ENCODE results near the gene ISCA2. TPM values are rescaled to one million over a fixed set of nuclear protein-coding genes. Genes with fewer than 3 reads are reported as not detected.

ISCA2 gene
- total RNA-seq, 4 donors from 2014 or later: 4.1 to 32.4 (median 20.6) TPM

- TF ChIP-seq POLR2A (IDR thresholded peaks at IDR 0.05): no peak
- TF ChIP-seq EP300 (IDR thresholded peaks at IDR 0.05; ENCODE audit: low read depth): no peak
- TF ChIP-seq POLR2AphosphoS5 (IDR thresholded peaks at IDR 0.05): no peak
- TF ChIP-seq, protein P1, sequence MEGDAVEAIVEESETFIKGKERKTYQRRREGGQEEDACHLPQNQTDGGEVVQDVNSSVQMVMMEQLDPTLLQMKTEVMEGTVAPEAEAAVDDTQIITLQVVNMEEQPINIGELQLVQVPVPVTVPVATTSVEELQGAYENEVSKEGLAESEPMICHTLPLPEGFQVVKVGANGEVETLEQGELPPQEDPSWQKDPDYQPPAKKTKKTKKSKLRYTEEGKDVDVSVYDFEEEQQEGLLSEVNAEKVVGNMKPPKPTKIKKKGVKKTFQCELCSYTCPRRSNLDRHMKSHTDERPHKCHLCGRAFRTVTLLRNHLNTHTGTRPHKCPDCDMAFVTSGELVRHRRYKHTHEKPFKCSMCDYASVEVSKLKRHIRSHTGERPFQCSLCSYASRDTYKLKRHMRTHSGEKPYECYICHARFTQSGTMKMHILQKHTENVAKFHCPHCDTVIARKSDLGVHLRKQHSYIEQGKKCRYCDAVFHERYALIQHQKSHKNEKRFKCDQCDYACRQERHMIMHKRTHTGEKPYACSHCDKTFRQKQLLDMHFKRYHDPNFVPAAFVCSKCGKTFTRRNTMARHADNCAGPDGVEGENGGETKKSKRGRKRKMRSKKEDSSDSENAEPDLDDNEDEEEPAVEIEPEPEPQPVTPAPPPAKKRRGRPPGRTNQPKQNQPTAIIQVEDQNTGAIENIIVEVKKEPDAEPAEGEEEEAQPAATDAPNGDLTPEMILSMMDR (IDR thresholded peaks at IDR 0.05): no peak
These were observed 36.0 kb upstream of the ISCA2 start for GRCh38 chr14:74457565-74457895.

GRCh38 chr14:74459289-74459946 is 34.1 kb upstream of the ISCA2 start:
- TF ChIP-seq, protein P1 (IDR thresholded peaks at IDR 0.05): peak in 3 of 5 experiments; percentile 25 to 34 (median 29)
- TF ChIP-seq POLR2AphosphoS5 (IDR thresholded peaks at IDR 0.05): no peak
- DNase-seq: no peak
- intact Hi-C loops (cut with DNase I; ENCODE audit: low total_unique reads): no loop called here
- H3K27me3 ChIP-seq: no peaks in the 10 kb centered on the region
- H3K4me3 ChIP-seq: no peak overlapping the region
- no peaks in the 10 kb centered on the region for H3K36me3 ChIP-seq
- H3K4me1 ChIP-seq: no peaks in the 10 kb centered on the region
- no peak overlapping the region for H3K27ac ChIP-seq
- peaks cover 0 to 1% of the 10 kb centered on the region in 2 donors for H3K9me3 ChIP-seq
- in situ Hi-C loops (cut with MboI; ENCODE audit: low pct_ligation_motif_present in 1 of 4, low pct_unique_long_range_greater_than_20kb in 1 of 4, low sequenced_read_pairs in 3 of 4): no loop called here
- WGBS, 2 donors (ENCODE audit: low coverage in 1 of 2): 78 to 95% methylated on average over 4 to 10 of the region's 10 CpGs

More at GRCh38 chr14:74457565-74457895, 36.0 kb upstream of the ISCA2 start:
- no peak for DNase-seq
- Histone ChIP-seq H3K27ac (no peak overlapping the region), H3K27me3 (no peaks in the 10 kb centered on the region), H3K36me3 (no peaks in the 10 kb centered on the region), H3K9me3 (peaks cover 3 to 8% of the 10 kb centered on the region in 2 donors), H3K4me1 (no peaks in the 10 kb centered on the region), H3K4me3 (no peak overlapping the region)
- in situ Hi-C loops (cut with MboI; ENCODE audit: low pct_ligation_motif_present in 1 of 4, low pct_unique_long_range_greater_than_20kb in 1 of 4, low sequenced_read_pairs in 3 of 4) (no loop called here), intact Hi-C loops (cut with DNase I; ENCODE audit: low total_unique reads) (no loop called here)
- WGBS, 2 donors (ENCODE audit: low coverage in 1 of 2): 78% methylated on average over 4 of the region's 4 CpGs; no CpG with 5 or more reads in 1 of the 2 donors

DNA sequence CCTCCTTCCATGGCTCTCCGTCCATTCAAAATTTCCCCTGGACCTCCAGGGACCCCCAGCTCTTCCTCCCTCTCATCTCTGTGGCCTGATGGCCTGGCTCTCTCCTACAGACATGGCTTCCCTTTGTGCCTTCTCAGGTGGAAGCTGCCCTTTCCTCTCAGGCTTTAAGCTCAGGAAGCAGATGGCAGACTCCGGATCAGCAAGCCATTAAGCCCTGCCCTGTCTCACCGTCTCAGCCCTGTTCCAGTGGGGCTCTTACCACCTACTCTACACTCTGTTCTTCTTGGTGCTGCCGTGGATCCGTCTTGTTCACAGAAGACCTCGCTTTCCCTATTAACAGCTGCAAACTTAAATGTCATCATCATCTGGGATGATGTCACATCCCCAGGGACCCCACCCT is 33.6 kb upstream of the ISCA2 start:
- no peaks in the 10 kb centered on the region for H3K36me3 ChIP-seq
- WGBS, 2 donors (ENCODE audit: low coverage in 1 of 2): 89 to 93% methylated on average over 5 to 6 of the region's 6 CpGs
- H3K27ac ChIP-seq: no peak overlapping the region
- intact Hi-C loops (cut with DNase I; ENCODE audit: low total_unique reads) (no loop called here), in situ Hi-C loops (cut with MboI; ENCODE audit: low pct_ligation_motif_present in 1 of 4, low pct_unique_long_range_greater_than_20kb in 1 of 4, low sequenced_read_pairs in 3 of 4) (no loop called here)
- no peak for DNase-seq
- H3K4me1 ChIP-seq: no peaks in the 10 kb centered on the region
- no peak for TF ChIP-seq EP300 (IDR thresholded peaks at IDR 0.05; ENCODE audit: low read depth)
- TF ChIP-seq POLR2A (IDR thresholded peaks at IDR 0.05): no peak
- no peak for TF ChIP-seq POLR2AphosphoS5 (IDR thresholded peaks at IDR 0.05)
- TF ChIP-seq, protein P1 (IDR thresholded peaks at IDR 0.05): no peak
- H3K9me3 ChIP-seq: no peaks in the 10 kb centered on the region
- no peaks in the 10 kb centered on the region for H3K27me3 ChIP-seq
- H3K4me3 ChIP-seq: no peak overlapping the region

DNA sequence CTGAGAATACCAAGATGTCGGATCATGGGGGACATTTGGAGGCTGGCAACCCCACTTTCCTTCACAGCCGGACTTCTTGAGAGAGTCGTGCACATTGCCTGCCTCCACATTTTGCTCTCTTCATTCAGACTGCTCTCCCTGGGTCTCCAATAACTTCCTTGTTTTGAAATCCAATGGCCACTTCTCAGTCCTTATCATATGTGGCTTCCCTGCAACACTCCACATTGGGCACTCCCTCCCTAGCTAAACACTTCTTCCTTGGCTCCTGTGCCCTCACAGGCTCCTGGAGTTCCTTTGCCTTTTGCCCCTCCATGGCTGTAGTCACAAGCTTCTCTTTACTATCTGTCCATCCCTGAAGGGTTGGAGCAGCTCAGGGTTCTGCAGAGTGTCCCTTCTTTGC is 30.6 kb upstream of the ISCA2 start:
- intact Hi-C loops (cut with DNase I; ENCODE audit: low total_unique reads): no loop called here
- H3K27ac ChIP-seq: no peak overlapping the region
- whole genome bisulfite sequencing, 2 donors (ENCODE audit: low coverage in 1 of 2): 91% methylated on average over 3 of the region's 3 CpGs; no CpG with 5 or more reads in 1 of the 2 donors

More for the DNA sequence above, 30.6 kb upstream of the ISCA2 start:
- Histone ChIP-seq H3K36me3 (no peaks in the 10 kb centered on the region), H3K9me3 (no peaks in the 10 kb centered on the region), H3K27me3 (no peaks in the 10 kb centered on the region), H3K4me1 (no peaks in the 10 kb centered on the region), H3K4me3 (no peak overlapping the region)
- TF ChIP-seq EP300 (IDR thresholded peaks at IDR 0.05; ENCODE audit: low read depth): no peak
- TF ChIP-seq POLR2A (IDR thresholded peaks at IDR 0.05): no peak
- TF ChIP-seq, protein P1 (IDR thresholded peaks at IDR 0.05): no peak
- TF ChIP-seq POLR2AphosphoS5 (IDR thresholded peaks at IDR 0.05): no peak
- in situ Hi-C loops (cut with MboI; ENCODE audit: low pct_ligation_motif_present in 1 of 4, low pct_unique_long_range_greater_than_20kb in 1 of 4, low sequenced_read_pairs in 3 of 4): no loop called here
- DNase-seq: no peak
